HG02885 (cell line): Measurements from ENCODE around the gene MINDY4.

Experiments used
- ATAC-seq: cut with Tn5 transposase; IDR thresholded peaks from one replicate; pipeline ENCODE4 v1.9.1; 2021; ENCODE audit warnings: mild to moderate bottlenecking; ENCODE audit not compliant: unreplicated experiment, poor library complexity

MINDY4 gene

DNA sequence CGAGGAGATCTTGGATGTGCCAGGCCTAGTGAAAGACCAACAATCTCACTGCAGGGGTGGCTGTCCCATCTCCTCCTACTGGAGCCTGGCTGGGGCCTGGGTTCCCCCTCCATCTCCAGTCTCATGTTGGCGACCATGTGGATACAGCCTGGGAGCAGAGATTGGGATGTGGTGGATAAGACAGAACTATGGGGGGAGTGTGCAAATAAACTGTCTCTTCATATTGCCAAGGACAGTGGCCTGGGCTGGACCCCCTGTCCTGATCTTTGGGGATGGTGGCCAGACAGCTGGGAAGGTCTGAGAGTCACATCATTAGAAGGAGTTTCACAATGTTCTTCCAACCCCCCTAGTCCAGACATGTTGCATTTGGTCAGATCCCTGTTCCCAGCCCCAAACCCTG is 5.8 kb upstream of the MINDY4 start:
- ATAC-seq, result no peak

DNA sequence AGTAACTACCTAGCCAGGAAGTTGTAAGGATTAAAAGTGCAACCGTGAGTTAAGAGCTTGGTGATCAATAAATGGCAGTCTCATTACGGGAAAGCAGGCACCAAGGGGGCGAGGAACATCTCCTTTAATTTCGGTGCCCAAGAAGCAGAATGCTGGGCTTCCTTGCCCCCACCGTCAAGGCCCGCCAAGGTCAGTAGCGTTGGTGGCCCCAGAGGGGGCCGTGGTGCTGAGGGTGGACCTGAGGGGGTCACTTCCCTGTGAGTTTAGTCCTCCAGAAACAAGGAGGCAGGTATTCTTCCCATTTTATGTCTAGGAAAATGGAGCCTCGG is 408 bp upstream of the MINDY4 start:
- no peak for ATAC-seq

- peak; percentile 34 for ATAC-seq
Measured at GRCh38 chr7:30771880-30772425, 736 bp downstream of the MINDY4 start.

DNA sequence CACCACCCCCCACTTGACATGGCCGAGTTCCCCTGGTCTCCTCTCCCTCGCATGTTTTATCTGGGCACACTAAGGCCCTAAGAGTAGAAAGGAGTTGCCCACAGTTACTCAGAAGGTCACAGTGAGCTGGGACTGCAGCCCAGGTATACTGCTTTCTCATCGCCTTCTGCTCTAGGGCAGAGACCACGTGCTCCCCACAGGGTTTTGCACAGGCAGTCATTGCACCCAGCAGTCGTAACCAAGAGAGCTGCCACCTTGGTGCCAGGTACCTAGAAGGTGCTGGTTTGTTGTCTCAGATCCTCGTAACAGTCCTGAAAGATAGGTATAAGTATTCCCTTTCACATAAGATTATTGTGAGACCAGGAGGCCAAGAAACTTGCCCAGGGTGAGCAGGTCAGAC is 1.8 kb downstream of the MINDY4 start:
- no peak for ATAC-seq

DNA sequence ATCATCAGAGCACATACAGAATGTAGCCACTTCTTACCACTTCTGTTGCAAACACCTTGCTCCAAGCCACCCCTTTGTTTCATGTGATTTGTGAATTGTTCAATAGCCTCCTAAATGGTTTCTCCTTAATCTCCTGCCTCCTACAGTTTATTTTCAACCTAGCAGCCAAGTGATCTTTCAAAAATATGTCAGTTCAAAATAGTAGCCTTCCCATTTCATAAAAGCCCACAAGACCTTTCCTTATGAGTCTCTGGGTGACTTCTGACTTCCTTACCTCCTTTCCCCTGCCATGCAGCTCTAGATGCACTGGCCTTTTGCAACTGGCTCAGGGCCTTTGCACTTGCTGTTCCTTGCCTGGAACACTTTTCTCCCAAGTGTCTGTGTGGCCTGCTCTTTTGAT is 4.8 kb downstream of the MINDY4 start:
- no peak for ATAC-seq

DNA sequence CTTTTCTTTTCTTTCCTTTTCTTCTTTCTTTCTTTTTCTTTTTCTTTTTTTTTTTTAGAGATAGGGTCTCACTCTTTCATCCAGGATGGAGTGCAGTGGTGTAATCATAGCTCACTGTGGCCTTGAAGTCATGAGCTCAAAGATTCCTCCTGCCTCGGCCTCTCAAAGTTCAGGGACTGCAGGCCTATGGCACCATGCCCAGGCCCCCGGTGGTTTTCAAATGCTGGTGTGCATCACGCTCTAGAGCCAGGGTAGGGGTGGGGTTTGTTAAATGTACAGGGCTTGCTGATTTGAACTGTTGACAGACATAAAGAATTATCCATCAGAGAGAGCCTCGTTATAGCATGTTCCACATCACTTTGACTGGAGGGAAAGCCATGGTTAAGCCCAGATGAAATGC is 5.8 kb downstream of the MINDY4 start:
- no peak for ATAC-seq

- no peak for ATAC-seq
Measured at GRCh38 chr7:30778255-30779025, 7.2 kb downstream of the MINDY4 start.

DNA sequence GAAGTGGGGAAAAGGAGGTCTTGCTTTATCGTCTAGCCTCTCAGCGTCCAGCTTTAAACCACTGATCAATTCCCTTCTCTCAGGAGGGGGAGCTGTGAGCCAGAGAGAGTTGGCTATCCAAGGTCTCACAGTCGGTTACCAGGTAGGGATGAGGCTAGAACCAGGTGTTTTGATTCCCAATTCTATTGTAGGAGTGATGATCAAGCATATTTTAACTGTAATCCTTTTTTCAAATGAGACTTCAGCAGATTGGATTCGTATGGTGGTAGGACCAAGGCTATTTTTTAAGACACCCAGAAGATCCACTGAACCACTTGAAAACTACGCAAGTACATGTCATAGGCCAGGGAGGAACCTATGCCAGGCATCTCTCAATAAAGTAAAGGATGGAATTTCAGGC is 8.4 kb downstream of the MINDY4 start:
- no peak for ATAC-seq

- no peak for ATAC-seq
Measured at GRCh38 chr7:30780941-30781340, 9.7 kb downstream of the MINDY4 start.

DNA sequence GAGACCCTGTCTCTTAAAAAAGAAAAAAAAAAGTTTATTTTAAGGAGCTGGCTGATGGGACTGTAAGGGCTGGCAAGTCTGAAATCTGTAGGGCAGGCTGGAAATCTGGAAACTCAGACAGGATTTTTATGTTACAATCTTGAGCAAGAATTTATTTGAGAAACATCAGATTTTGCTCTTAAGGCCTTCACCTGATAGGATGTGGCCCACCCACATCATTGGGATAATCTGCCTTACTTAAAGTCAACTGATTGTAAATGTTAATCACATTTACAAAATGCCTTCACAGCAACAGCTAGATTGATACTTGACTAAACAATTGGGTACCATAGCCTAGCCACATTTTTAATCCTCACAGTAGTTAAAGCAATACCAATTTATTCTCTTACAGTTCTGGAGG is 11.5 kb downstream of the MINDY4 start:
- ATAC-seq, result no peak

- no peak for ATAC-seq
Measured at GRCh38 chr7:30785786-30786185, 14.6 kb downstream of the MINDY4 start.

DNA sequence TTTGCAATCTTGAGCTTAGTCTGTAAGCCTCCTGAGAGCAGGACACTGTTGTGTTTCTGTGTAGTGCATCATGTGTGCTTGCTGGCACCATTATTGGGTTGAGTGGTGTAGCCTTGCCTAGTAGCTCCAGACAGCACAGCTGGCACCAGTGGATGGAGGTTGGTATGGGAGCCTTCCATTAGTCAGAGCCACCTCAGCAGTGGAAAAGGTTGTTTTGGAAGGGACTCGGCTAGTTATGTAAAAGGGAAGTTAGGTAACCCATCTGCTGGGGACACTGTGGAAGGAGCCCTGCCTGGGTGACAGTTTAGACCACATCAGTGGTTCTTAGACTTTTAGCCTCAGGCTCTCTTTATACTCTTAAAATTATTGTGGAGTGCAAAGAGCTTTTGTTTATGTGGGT is 16.3 kb downstream of the MINDY4 start:
- no peak for ATAC-seq

DNA sequence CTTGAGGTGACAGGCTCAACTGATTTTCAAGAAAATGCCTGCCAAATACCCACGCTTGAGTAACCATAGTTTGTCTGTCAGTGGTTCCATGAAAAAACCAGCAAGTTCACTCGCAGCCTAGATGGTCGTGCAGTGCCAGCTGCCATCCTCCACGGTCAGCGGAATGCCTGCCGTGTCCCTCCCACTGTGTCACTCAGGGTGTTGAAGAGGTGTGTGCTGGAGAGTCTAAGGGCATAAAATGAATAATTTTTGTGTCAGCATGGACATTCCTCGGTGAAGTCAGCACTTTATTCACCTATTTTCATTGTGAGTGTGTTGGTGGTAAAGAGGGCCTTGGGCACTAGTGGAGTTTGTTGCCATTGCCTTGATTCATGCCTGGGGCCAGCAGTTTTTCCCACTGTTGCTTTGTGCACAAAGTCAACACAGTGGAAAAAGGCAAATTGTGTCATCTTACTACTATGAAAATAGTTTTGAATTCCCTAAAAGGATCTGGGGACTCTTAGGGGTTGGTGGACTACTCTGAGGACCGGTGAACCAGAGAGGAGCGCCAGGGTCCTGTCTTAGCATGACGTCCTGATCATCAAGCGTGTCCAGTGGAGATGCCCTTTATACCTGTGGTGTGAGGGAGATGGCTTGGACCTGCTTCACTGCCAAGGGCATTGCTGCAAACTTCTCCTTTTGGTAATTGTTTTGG is 17.6 kb downstream of the MINDY4 start:
- ATAC-seq, result no peak

- ATAC-seq, result no peak
Measured at GRCh38 chr7:30789334-30789711, 18.1 kb downstream of the MINDY4 start.

GRCh38 chr7:30790356-30790755 is 19.1 kb downstream of the MINDY4 start:
- no peak for ATAC-seq

DNA sequence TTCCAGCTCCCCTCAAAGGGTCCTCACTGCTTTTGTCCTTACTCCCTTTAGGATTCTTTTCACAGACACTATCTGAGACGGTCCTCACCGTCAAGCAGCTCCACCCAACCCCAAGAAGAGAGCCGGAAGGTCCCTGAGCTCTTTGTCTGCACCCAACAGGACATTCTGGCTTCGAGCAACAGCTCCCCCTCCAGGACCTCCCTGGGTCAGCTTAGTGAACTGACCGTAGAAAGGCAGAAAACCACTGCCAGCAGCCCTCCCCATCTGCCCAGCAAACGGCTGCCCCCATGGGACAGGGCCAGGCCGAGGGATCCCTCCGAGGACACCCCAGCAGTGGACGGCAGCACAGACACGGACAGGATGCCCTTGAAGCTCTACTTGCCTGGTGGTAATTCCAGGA is 19.9 kb downstream of the MINDY4 start:
- no peak for ATAC-seq

- no peak for ATAC-seq
Measured at GRCh38 chr7:30795161-30795948, 24.1 kb downstream of the MINDY4 start.

- ATAC-seq, result no peak
Measured at GRCh38 chr7:30796105-30796869, 25.1 kb downstream of the MINDY4 start.

GRCh38 chr7:30797176-30798040 is 26.2 kb downstream of the MINDY4 start:
- ATAC-seq, result no peak
